Endothelial cell of umbilical vein (primary cell): ENCODE results near the gene CCDC6. TPM values are rescaled to one million over a fixed set of nuclear protein-coding genes. Genes with fewer than 3 reads are reported as not detected.

Source experiments
- BruUV-seq: library from RNA; stranded (reverse); fragments of 400-500 nt; replicated peaks from 2 replicates; lab custom pipeline; 2021; lab: Mats Ljungman, UMichigan
- CTCF ChIA-PET: fragments of 300-600, 350-600 bp; sonication (Branson Sonifier 250); formaldehyde crosslinking; loops from one replicate; lab custom pipeline; 2021; ENCODE audit warnings: antibody characterized with exemption, inconsistent platforms; lab: Charles Lee
- POLR2A ChIA-PET: fragments of 300-600, 350-600 bp; sonication (Branson Sonifier 250); formaldehyde crosslinking; loops from one replicate; lab custom pipeline; 2021; ENCODE audit warnings: antibody characterized with exemption, inconsistent platforms; lab: Charles Lee
- DNase-seq: peaks from one replicate; pipeline ENCODE4 v3.0.0-alpha.2; 2011; ENCODE audit warnings: low read depth, low spot score
- FAIRE-seq: peaks from 2 replicates; lab custom pipeline; 2011; peaks lifted over from hg19 to GRCh38; lab: Jason Lieb, UNC
- H2AFZ ChIP-seq: 2 replicates; pipeline ENCODE4 v1.6.0; 2012; ENCODE audit warnings: low read depth, low read length, control low read depth, inconsistent platforms
- H3K27ac ChIP-seq: 2 replicates; pipeline ENCODE4 v1.5.1; 2011; ENCODE audit warnings: low read depth, mild to moderate bottlenecking, control low read depth, low read length, moderate library complexity; ENCODE audit not compliant: insufficient read depth
- H3K27me3 ChIP-seq, 2 experiments: 2 replicates each; pipeline versions ENCODE4 v1.6.0 to v1.6.1; 2011; ENCODE audit warnings: low read length in 2 of 2, mixed read lengths in 1 of 2; ENCODE audit not compliant: control insufficient read depth in 2 of 2, insufficient read depth in 2 of 2
- H3K36me3 ChIP-seq, 2 experiments: 2 replicates in 1 of 2; 3 replicates in 1 of 2; pipeline ENCODE4 v1.5.1; 2011; ENCODE audit warnings: low read length in 2 of 2, mild to moderate bottlenecking in 1 of 2, moderate library complexity in 1 of 2; ENCODE audit not compliant: control insufficient read depth in 2 of 2, insufficient read depth in 2 of 2; ENCODE audit errors: extremely low read depth in 1 of 2
- H3K4me1 ChIP-seq: 3 replicates; pipeline ENCODE4 v1.5.1; 2011; ENCODE audit warnings: mild to moderate bottlenecking, low read length; ENCODE audit not compliant: control insufficient read depth, insufficient read depth; ENCODE audit errors: extremely low read depth
- H3K4me2 ChIP-seq: 2 replicates; pipeline ENCODE4 v1.6.1; 2011; ENCODE audit warnings: low read length, control low read depth, mixed read lengths; ENCODE audit not compliant: insufficient read depth
- H3K4me3 ChIP-seq, 3 experiments: fragments of 200-600 bp in 1 of 3; sonication (generic), shearing (Covaris generic) in 1 of 3; replicated peaks in 1 of 3; 2 replicates each; pipeline ENCODE4 v1.5.1; 2011 to 2016; ENCODE audit warnings: control low read depth in 3 of 3, low read length in 3 of 3, mild to moderate bottlenecking in 2 of 3, inconsistent platforms in 1 of 3, low read depth in 1 of 3, moderate library complexity in 1 of 3; ENCODE audit not compliant: insufficient read depth in 1 of 3
- H3K79me2 ChIP-seq: 2 replicates; pipeline ENCODE4 v1.6.0; 2012; ENCODE audit warnings: low read length, inconsistent platforms; ENCODE audit not compliant: control insufficient read depth, insufficient read depth
- H3K9ac ChIP-seq: replicated peaks from 2 replicates; pipeline ENCODE3; 2011; ENCODE audit warnings: low read length, control low read depth; ENCODE audit not compliant: insufficient read depth; ENCODE audit errors: extremely low read depth
- H3K9me1 ChIP-seq: replicated peaks from 3 replicates; pipeline ENCODE4 v1.6.0; 2011; ENCODE audit warnings: mild to moderate bottlenecking, low read length; ENCODE audit not compliant: control insufficient read depth, insufficient read depth; ENCODE audit errors: extremely low read depth
- H3K9me3 ChIP-seq: replicated peaks from 2 replicates; pipeline ENCODE4 v1.5.1; 2012; ENCODE audit warnings: low read length, inconsistent platforms; ENCODE audit not compliant: control insufficient read depth, insufficient read depth
- H4K20me1 ChIP-seq: replicated peaks from 2 replicates; pipeline ENCODE3; 2011; ENCODE audit warnings: mild to moderate bottlenecking, low read length; ENCODE audit not compliant: control insufficient read depth, insufficient read depth; ENCODE audit errors: extremely low read depth
- EZH2 ChIP-seq: IDR thresholded peaks from 2 replicates; pipeline ENCODE4 v1.6.1; 2012; ENCODE audit warnings: borderline replicate concordance, low read depth, mild to moderate bottlenecking, moderate library complexity, low read length, inconsistent platforms; ENCODE audit not compliant: severe bottlenecking
- FOS ChIP-seq: IDR thresholded peaks from 2 replicates; pipeline ENCODE4 v1.6.1; 2011; ENCODE audit warnings: mild to moderate bottlenecking, low read length, moderate library complexity, borderline replicate concordance; ENCODE audit not compliant: insufficient read depth
- GATA2 ChIP-seq: IDR thresholded peaks from 2 replicates; pipeline ENCODE4 v1.7.0; 2011; ENCODE audit warnings: low read depth, mild to moderate bottlenecking, moderate library complexity, mixed read lengths, low read length; ENCODE audit not compliant: insufficient read length, insufficient read depth
- JUN ChIP-seq: IDR thresholded peaks from 2 replicates; pipeline ENCODE4 v1.6.1; 2011; ENCODE audit warnings: borderline replicate concordance, low read depth; ENCODE audit not compliant: insufficient read length, insufficient read depth
- MAX ChIP-seq: IDR thresholded peaks from 2 replicates; pipeline ENCODE4 v1.6.1; 2011; ENCODE audit not compliant: insufficient read depth, insufficient read length
- MYC ChIP-seq: IDR thresholded peaks from one replicate; pipeline ENCODE4 v1.6.1; 2011; ENCODE audit warnings: mild to moderate bottlenecking, low read depth, low read length
- POLR2A ChIP-seq: IDR thresholded peaks from 2 replicates; pipeline ENCODE4 v1.6.1; 2012; ENCODE audit warnings: low read depth, mild to moderate bottlenecking, control low read depth, low read length
- POLR2AphosphoS5 ChIP-seq: IDR thresholded peaks from 2 replicates; pipeline ENCODE4 v1.6.1; 2012; ENCODE audit warnings: low read depth, mild to moderate bottlenecking, control low read depth, low read length, moderate library complexity; ENCODE audit not compliant: insufficient read depth
- dilution Hi-C: fragments of 300-500 bp; cut with MboI; formaldehyde crosslinking; loops from one replicate; pipeline ENCODE4 v1.15.0; 2019; ENCODE audit warnings: low sequenced_read_pairs; ENCODE audit not compliant: extremely low pct_ligation_motif_present
- intact Hi-C: fragments of 100-400 bp; cut with micrococcal nuclease; formaldehyde crosslinking; loops from one replicate; pipeline ENCODE4 v1.10.0; 2022
- polyA plus RNA-seq, 4 experiments: library from polyadenylated mRNA; depleted of rRNA in 3 of 4; stranded (reverse) in 3 of 4; unstranded in 1 of 4; fragments of >200 nt; gene quantifications; 2 replicates each; pipeline versions ENCODE4 v1.2.1 to v1.2.3, GENCODE V29; 2011 to 2012; ENCODE audit warnings: missing spikeins in 1 of 4
- total RNA-seq: library from RNA; stranded (reverse); gene quantifications from 2 replicates; pipeline ENCODE4 v1.2.3, GENCODE V29; 2021
- TF ChIP-seq, protein P1 (sequence below), 2 donors: IDR thresholded peaks; 1 replicate in 1 of 2; 2 replicates in 1 of 2; pipeline ENCODE4 v1.5.1; 2011; ENCODE audit warnings: low read length in 2 of 2, mild to moderate bottlenecking in 2 of 2, moderate library complexity in 2 of 2, control low read depth in 1 of 2, inconsistent platforms in 1 of 2, low read depth in 1 of 2; ENCODE audit not compliant: insufficient read depth in 1 of 2; ENCODE audit errors: extremely low read depth in 1 of 2

CCDC6 gene
- total and polyA plus RNA-seq, 2 donors (not counting 3 experiments of a cell fraction or from before 2014, with no cell fraction given) = 16.8 to 36.8 TPM

DNA sequence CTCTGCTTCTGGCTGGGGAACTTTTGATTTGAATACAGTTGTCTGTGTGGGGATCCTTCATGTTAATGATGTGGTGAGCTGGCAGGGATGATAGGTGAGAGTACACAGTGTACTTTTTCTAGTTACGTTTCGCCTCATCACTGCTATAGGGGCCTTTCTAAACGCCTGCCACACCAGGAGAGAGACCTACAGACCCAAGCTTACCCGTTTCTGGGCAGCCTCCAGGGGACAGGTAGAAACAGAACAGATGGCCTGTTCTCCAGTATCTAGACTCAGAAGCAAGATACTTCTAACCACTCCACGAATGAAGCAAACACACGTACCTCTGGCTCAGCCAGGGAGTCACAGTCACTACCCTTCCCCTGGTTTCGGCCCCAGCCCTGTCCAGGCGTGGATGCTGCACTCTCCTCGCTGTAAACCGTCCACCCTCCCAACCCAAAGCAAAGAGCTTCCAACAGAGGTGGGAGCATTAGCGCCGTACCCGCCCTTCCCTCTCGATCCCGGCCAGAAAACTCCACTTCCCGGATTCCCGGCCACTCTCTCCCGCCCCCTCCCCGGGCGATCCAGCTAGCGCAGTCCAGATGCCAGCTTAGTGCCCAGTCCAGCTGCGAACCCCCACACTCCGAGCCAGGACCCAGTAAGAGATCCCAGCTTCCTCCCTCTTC is 1.2 kb downstream of the CCDC6 start:
- Histone ChIP-seq H3K9ac (peak overlapping the region; percentile 69), H3K79me2 (peaks cover 58% of the 10 kb centered on the region), H3K4me1 (peaks cover 32% of the 10 kb centered on the region), H3K27ac (peak overlapping the region; percentile 10), H3K9me3 (no peaks in the 10 kb centered on the region), H4K20me1 (peaks cover 3% of the 10 kb centered on the region), H3K9me1 (no peaks in the 10 kb centered on the region), H3K4me3 (peak overlapping the region; percentile 66 to 81 (median 68)), H2AFZ (peak overlapping the region; percentile 22), H3K4me2 (peak overlapping the region; percentile 87), H3K27me3 (no peaks in the 10 kb centered on the region), H3K36me3 (no peaks in the 10 kb centered on the region)
- FAIRE-seq (no peak), DNase-seq (peak; percentile 44)
- TSS peak; percentile 3 for BruUV-seq
- POLR2A ChIA-PET = no interaction called here
- intact Hi-C loops (loop anchor here (10.0 kb wide), 3 partner anchors 300 to 520 kb away; no protein-coding TSS in a partner anchor), dilution Hi-C loops (no loop called here)
- CTCF ChIA-PET = interaction anchor here (0.6 to 3.1 kb wide), 7 partner anchors 10 to 276 kb away, joined by 3 to 34 read pairs (median 4); no protein-coding TSS in a partner anchor
- TF ChIP-seq JUN = no peak
- no peak for TF ChIP-seq POLR2A
- TF ChIP-seq, protein P1, sequence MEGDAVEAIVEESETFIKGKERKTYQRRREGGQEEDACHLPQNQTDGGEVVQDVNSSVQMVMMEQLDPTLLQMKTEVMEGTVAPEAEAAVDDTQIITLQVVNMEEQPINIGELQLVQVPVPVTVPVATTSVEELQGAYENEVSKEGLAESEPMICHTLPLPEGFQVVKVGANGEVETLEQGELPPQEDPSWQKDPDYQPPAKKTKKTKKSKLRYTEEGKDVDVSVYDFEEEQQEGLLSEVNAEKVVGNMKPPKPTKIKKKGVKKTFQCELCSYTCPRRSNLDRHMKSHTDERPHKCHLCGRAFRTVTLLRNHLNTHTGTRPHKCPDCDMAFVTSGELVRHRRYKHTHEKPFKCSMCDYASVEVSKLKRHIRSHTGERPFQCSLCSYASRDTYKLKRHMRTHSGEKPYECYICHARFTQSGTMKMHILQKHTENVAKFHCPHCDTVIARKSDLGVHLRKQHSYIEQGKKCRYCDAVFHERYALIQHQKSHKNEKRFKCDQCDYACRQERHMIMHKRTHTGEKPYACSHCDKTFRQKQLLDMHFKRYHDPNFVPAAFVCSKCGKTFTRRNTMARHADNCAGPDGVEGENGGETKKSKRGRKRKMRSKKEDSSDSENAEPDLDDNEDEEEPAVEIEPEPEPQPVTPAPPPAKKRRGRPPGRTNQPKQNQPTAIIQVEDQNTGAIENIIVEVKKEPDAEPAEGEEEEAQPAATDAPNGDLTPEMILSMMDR (IDR thresholded peaks at IDR 0.05; ENCODE audit: extremely low read depth in 1 of 2, insufficient read depth in 1 of 2, low read depth in 1 of 2, low read length in 2 of 2) = no peak
- no peak for TF ChIP-seq GATA2
- no peak for TF ChIP-seq POLR2AphosphoS5
- TF ChIP-seq FOS = no peak
- no peak for TF ChIP-seq MAX
- no peak for TF ChIP-seq MYC
- no peak for TF ChIP-seq EZH2
